Effector CD8-positive, alpha-beta T cell (primary cell): Measurements from ENCODE around the gene XKR3.
"Not testable (repeated sequence)": the region's sequence is repeated elsewhere in the genome, so short reads cannot be mapped to it uniquely, and the experiment has no call there.

Experiments
- DNase-seq: peaks from one replicate; lab custom pipeline; 2025; lab: John Stamatoyannopoulos, UW

XKR3 gene

DNA sequence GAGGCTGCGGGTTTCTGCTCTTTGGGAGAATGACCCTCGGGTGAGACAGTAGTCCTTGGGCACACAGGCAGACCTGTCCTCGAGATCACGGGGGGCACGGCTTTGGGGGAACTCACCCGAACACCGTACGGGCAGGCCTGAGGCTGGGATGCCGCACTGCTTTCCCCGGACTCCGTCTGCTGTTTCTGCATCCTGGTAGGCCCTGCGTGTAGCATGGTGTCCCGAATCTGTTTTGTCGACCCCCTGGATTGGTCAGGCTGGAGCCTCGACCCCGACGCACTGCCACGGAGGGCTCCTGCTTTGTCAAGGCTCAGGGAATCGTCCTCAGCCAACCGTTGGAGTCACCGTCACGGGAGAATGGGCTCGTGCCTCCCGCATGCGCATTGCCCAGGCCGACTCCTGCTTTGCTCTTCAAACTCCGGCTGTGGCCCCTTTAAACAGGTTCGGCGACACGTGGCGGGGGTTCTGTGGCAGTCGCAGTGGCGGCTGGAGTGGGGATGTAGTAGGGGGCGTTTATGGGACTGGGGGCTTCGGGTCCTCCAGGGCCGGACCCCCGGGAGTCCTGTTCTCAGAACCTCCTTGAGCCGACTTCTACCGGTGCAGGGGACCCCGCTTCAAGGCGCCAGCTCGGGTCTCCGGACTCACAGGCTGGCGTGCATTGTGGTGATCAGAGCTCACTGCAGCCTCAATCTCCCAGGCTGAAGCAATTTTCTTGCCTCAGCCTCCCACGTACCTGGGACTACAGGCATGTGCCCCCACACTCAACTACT lies 76.9 kb downstream of the XKR3 start:
- DNase-seq: not testable (repeated sequence)

- DNase-seq: not testable (repeated sequence)
These were observed 77.7 kb downstream of the XKR3 start for GRCh38 chr22:16747266-16748159.

GRCh38 chr22:16734271-16734670 lies 90.9 kb downstream of the XKR3 start:
- not testable (repeated sequence) for DNase-seq
